Measurements from ENCODE around the gene COL4A6. TPM values are rescaled to one million over a fixed set of nuclear protein-coding genes. Genes with fewer than 3 reads are reported as not detected.

Gene COL4A6
- polyA plus RNA-seq, 3 donors: not detected

GRCh38 chrX:108359806-108360602 lies 78.2 kb downstream of the COL4A6 start:
- H3K36me3 Mint-ChIP-seq: no peaks in the 10 kb centered on the region
- H2AFZ ChIP-seq (ENCODE audit: insufficient read depth, low read depth, low read length, poor library complexity, severe bottlenecking): no peak overlapping the region
- H3K4me1 Mint-ChIP-seq: no peaks in the 10 kb centered on the region
- no peak overlapping the region for H3K4me3 ChIP-seq (replicated peaks in 1 of 3; ENCODE audit: low read depth in 2 of 3, low read length in 3 of 3)
- H3K9ac ChIP-seq (ENCODE audit: insufficient read depth, low read length, poor library complexity, severe bottlenecking): no peak overlapping the region
- no peaks in the 10 kb centered on the region for H3K36me3 ChIP-seq (replicated peaks in 1 of 2; ENCODE audit: control insufficient read depth in 1 of 2, insufficient read depth in 2 of 2, low read length in 2 of 2)
- no peak overlapping the region for H3K4me3 Mint-ChIP-seq
- peaks cover 0 to 3% (median 0%) of the 10 kb centered on the region in 7 donors for H3K9me3 Mint-ChIP-seq
- peaks cover 0 to 5% (median 4%) of the 10 kb centered on the region in 3 donors for H3K27me3 Mint-ChIP-seq (ENCODE audit: low read depth in 3 of 3)
- DNase-seq: no peak
- H3K27me3 ChIP-seq (ENCODE audit: control insufficient read depth in 2 of 2, insufficient read depth in 2 of 2, low read length in 2 of 2): no peaks in the 10 kb centered on the region
- TF ChIP-seq CTCF (IDR thresholded peaks at IDR 0.05): no peak
- H3K27ac ChIP-seq (ENCODE audit: low read depth in 1 of 2, low read length in 2 of 2): no peak overlapping the region
- WGBS (ENCODE audit: insufficient coverage): no CpG with 5 or more reads among the region's 4 CpGs
- H3K4me2 ChIP-seq (replicated peaks; ENCODE audit: extremely low read depth, low read length, poor library complexity, severe bottlenecking): no peak overlapping the region
- no peaks in the 10 kb centered on the region for H3K4me1 ChIP-seq (ENCODE audit: control insufficient read depth in 1 of 2, insufficient read depth in 2 of 2, low read length in 2 of 2)
- H3K27ac Mint-ChIP-seq: no peak overlapping the region
- H3K9me3 ChIP-seq (replicated peaks in 1 of 2; ENCODE audit: control insufficient read depth in 1 of 2, insufficient read depth in 1 of 2, low read length in 2 of 2): no peaks in the 10 kb centered on the region
- intact Hi-C loops (cut with micrococcal nuclease): no loop called here
- no peaks in the 10 kb centered on the region for H4K20me1 ChIP-seq (ENCODE audit: insufficient read depth, low read length)
- no peaks in the 10 kb centered on the region for H3K79me2 ChIP-seq (ENCODE audit: insufficient read depth, low read length)

GRCh38 chrX:108353452-108353851 lies 84.8 kb downstream of the COL4A6 start:
- no peak overlapping the region for H3K27ac ChIP-seq (ENCODE audit: low read depth in 1 of 2, low read length in 2 of 2)
- no peak for DNase-seq
- peaks cover 0 to 2% of the 10 kb centered on the region in 2 donors for H3K27me3 ChIP-seq (ENCODE audit: control insufficient read depth in 2 of 2, insufficient read depth in 2 of 2, low read length in 2 of 2)
- no peak overlapping the region for H3K4me3 ChIP-seq (replicated peaks in 1 of 3; ENCODE audit: low read depth in 2 of 3, low read length in 3 of 3)
- TF ChIP-seq CTCF (IDR thresholded peaks at IDR 0.05): no peak
- H3K4me2 ChIP-seq (replicated peaks; ENCODE audit: extremely low read depth, low read length, poor library complexity, severe bottlenecking): no peak overlapping the region
- WGBS (ENCODE audit: insufficient coverage): no CpG with 5 or more reads among the region's 1 CpG
- no peaks in the 10 kb centered on the region for H3K4me1 Mint-ChIP-seq
- no peaks in the 10 kb centered on the region for H3K4me1 ChIP-seq (ENCODE audit: control insufficient read depth in 1 of 2, insufficient read depth in 2 of 2, low read length in 2 of 2)
- H3K9me3 Mint-ChIP-seq: peaks cover 0 to 2% (median 0%) of the 10 kb centered on the region in 7 donors
- intact Hi-C loops (cut with micrococcal nuclease): no loop called here
- no peak overlapping the region for H3K4me3 Mint-ChIP-seq
- H4K20me1 ChIP-seq (ENCODE audit: insufficient read depth, low read length): no peaks in the 10 kb centered on the region
- no peaks in the 10 kb centered on the region for H3K36me3 Mint-ChIP-seq
- no peaks in the 10 kb centered on the region for H3K9me3 ChIP-seq (replicated peaks in 1 of 2; ENCODE audit: control insufficient read depth in 1 of 2, insufficient read depth in 1 of 2, low read length in 2 of 2)
- no peak overlapping the region for H2AFZ ChIP-seq (ENCODE audit: insufficient read depth, low read depth, low read length, poor library complexity, severe bottlenecking)
- H3K9ac ChIP-seq (ENCODE audit: insufficient read depth, low read length, poor library complexity, severe bottlenecking): no peak overlapping the region
- no peak overlapping the region for H3K27ac Mint-ChIP-seq
- no peaks in the 10 kb centered on the region for H3K36me3 ChIP-seq (replicated peaks in 1 of 2; ENCODE audit: control insufficient read depth in 1 of 2, insufficient read depth in 2 of 2, low read length in 2 of 2)
- H3K79me2 ChIP-seq (ENCODE audit: insufficient read depth, low read length): no peaks in the 10 kb centered on the region
- H3K27me3 Mint-ChIP-seq (ENCODE audit: low read depth in 3 of 3): peaks cover 0 to 6% (median 3%) of the 10 kb centered on the region in 3 donors

Data from CD14-positive monocyte (primary cell).